ENCODE data around the gene LRIG1.

DNA sequence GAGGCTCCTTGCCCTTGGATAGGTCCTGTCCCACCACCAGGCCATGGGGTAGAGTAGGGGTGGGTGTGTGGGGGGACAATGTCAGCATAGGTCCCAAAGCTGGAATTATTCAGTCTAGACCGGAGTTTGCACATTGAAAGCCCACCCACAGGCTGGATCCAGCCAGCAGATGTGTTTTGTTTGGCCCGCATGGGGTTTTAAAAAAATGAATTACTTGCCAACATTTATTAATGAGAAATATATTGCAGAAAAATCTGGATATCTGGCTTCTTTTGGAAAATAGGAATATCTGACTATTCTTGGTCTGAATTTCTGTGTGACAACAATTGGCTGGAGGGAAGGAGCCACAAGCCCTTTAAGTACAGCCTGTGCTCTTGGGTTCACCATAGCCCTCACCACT is 17.3 kb upstream of the LRIG1 start:
- TF ChIP-seq YY1 (IDR thresholded peaks at IDR 0.05; ENCODE audit: low read depth, low read length) (no peak), EGR1 (IDR thresholded peaks at IDR 0.05; ENCODE audit: borderline replicate concordance in 1 of 2, low read depth in 2 of 2, low read length in 2 of 2) (no peak), POLR2A (IDR thresholded peaks at IDR 0.05; ENCODE audit: low read depth, low read length) (no peak), ZNF384 (IDR thresholded peaks at IDR 0.05; ENCODE audit: borderline replicate concordance, low read depth, low read length) (no peak), ZNF24 (IDR thresholded peaks at IDR 0.05) (no peak), NBN (IDR thresholded peaks at IDR 0.05) (no peak)
- TF ChIP-seq, protein P1, sequence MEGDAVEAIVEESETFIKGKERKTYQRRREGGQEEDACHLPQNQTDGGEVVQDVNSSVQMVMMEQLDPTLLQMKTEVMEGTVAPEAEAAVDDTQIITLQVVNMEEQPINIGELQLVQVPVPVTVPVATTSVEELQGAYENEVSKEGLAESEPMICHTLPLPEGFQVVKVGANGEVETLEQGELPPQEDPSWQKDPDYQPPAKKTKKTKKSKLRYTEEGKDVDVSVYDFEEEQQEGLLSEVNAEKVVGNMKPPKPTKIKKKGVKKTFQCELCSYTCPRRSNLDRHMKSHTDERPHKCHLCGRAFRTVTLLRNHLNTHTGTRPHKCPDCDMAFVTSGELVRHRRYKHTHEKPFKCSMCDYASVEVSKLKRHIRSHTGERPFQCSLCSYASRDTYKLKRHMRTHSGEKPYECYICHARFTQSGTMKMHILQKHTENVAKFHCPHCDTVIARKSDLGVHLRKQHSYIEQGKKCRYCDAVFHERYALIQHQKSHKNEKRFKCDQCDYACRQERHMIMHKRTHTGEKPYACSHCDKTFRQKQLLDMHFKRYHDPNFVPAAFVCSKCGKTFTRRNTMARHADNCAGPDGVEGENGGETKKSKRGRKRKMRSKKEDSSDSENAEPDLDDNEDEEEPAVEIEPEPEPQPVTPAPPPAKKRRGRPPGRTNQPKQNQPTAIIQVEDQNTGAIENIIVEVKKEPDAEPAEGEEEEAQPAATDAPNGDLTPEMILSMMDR (IDR thresholded peaks at IDR 0.05 in 2 of 3, conservative IDR thresholded peaks at IDR 0.05 in 1 of 3; ENCODE audit: control insufficient read depth in 2 of 3, extremely low read depth in 1 of 3, insufficient read depth in 1 of 3, low read depth in 3 of 3, low read length in 3 of 3) = no peak
